A549 (cell line): Measurements from ENCODE around the gene ZXDC. TPM values are rescaled to one million over a fixed set of nuclear protein-coding genes. Genes with fewer than 3 reads are reported as not detected.

Source experiments
- ATAC-seq, 2 experiments: fragments of 200-7000 bp in 1 of 2; fragments of >200 bp in 1 of 2; cut with Nextera tagmentation in 1 of 2; cut with Tn5 transposase in 1 of 2; 3 replicates each; pipeline versions ENCODE4 v1.8.0 to v1.9.1; 2018 to 2020; ENCODE audit warnings: mild to moderate bottlenecking in 1 of 2, moderate library complexity in 1 of 2
- CTCF ChIA-PET: fragments of 300-600 bp; sonication (Branson Sonifier 250); formaldehyde crosslinking; extraction: SDS; loops from one replicate; lab custom pipeline; 2021; ENCODE audit warnings: antibody characterized with exemption, inconsistent platforms; lab: Yijun Ruan, JAX
- POLR2A ChIA-PET: fragments of 350-600 bp; formaldehyde crosslinking; extraction: SDS; loops from one replicate; lab custom pipeline; 2021; ENCODE audit warnings: antibody characterized with exemption, inconsistent platforms; lab: Yijun Ruan, JAX
- DNase-seq, 2 experiments: peaks; one replicate each; pipeline versions ENCODE4 v3.0.0 to v3.0.0-alpha.2; 2011 to 2016; ENCODE audit warnings: low read depth in 1 of 2, low spot score in 1 of 2
- FAIRE-seq: peaks from 2 replicates; lab custom pipeline; 2011; peaks lifted over from hg19 to GRCh38; lab: Jason Lieb, UNC
- H3K27ac ChIP-seq, 2 experiments: fragments of >200 bp; sonication (Bioruptor Twin); formaldehyde crosslinking; 3 replicates each; pipeline ENCODE4 v1.5.1; 2016 to 2017
- H3K4me1 ChIP-seq: fragments of >200 bp; sonication (Bioruptor Twin); formaldehyde crosslinking; 3 replicates; pipeline ENCODE4 v1.6.1; 2016
- H3K4me2 ChIP-seq: fragments of >200 bp; sonication (Bioruptor Twin); formaldehyde crosslinking; 3 replicates; pipeline ENCODE4 v1.6.1; 2016
- H3K4me3 ChIP-seq: fragments of >200 bp; sonication (Bioruptor Twin); formaldehyde crosslinking; 3 replicates; pipeline ENCODE4 v1.5.1; 2016
- H3K9me3 ChIP-seq: fragments of >200 bp; sonication (Bioruptor Twin); formaldehyde crosslinking; 3 replicates; pipeline ENCODE4 v1.6.1; 2016
- CBX2 ChIP-seq: fragments of 200-600 bp; sonication (generic); IDR thresholded peaks from 2 replicates; pipeline ENCODE4 v1.6.1; 2016; ENCODE audit warnings: low read depth, mild to moderate bottlenecking, borderline replicate concordance
- CEBPB ChIP-seq, 2 experiments: fragments of >200 bp in 1 of 2; sonication (Bioruptor Twin) in 1 of 2; formaldehyde crosslinking in 1 of 2; IDR thresholded peaks; 2 replicates each; pipeline ENCODE4 v1.6.1; 2012 to 2016
- CHD4 ChIP-seq: fragments of 200-600 bp; sonication (generic); IDR thresholded peaks from 2 replicates; pipeline ENCODE4 v1.6.1; 2016; ENCODE audit warnings: antibody characterized with exemption, mild to moderate bottlenecking, borderline replicate concordance
- CTCF ChIP-seq: fragments of >200 bp; sonication (Bioruptor Twin); formaldehyde crosslinking; IDR thresholded peaks from 3 replicates; pipeline ENCODE4 v1.5.1; 2016
- EHF ChIP-seq: fragments of 250-450 bp; sonication (Bioruptor Pico); IDR thresholded peaks from 2 replicates; pipeline ENCODE4 v1.5.0; 2020; ENCODE audit warnings: mild to moderate bottlenecking
- EP300 ChIP-seq, 2 experiments: fragments of >200 bp; sonication (Bioruptor Twin); formaldehyde crosslinking; IDR thresholded peaks; 2 replicates in 1 of 2; 3 replicates in 1 of 2; pipeline ENCODE4 v1.6.1; 2016 to 2017
- FOSB ChIP-seq: fragments of 250-450 bp; sonication (Bioruptor Pico); IDR thresholded peaks from 2 replicates; pipeline ENCODE4 v1.5.0; 2020; ENCODE audit warnings: mild to moderate bottlenecking, moderate library complexity
- FOSL2 ChIP-seq, 2 experiments: fragments of 450-650 bp in 1 of 2; fragments of >200 bp in 1 of 2; sonication (Bioruptor Twin) in 1 of 2; formaldehyde crosslinking; IDR thresholded peaks; 2 replicates each; pipeline versions ENCODE4 v1.5.0 to v1.6.1; 2016 to 2020; ENCODE audit warnings: mild to moderate bottlenecking in 1 of 2, moderate library complexity in 1 of 2
- HES2 ChIP-seq: fragments of >200 bp; sonication (Bioruptor Twin); formaldehyde crosslinking; IDR thresholded peaks from 2 replicates; pipeline ENCODE4 v1.6.1; 2016
- HOXB13 ChIP-seq: fragments of 250-450 bp; sonication (Bioruptor Pico); IDR thresholded peaks from 2 replicates; pipeline ENCODE4 v1.5.0; 2020; ENCODE audit warnings: low read depth, mild to moderate bottlenecking, moderate library complexity
- KDM1A ChIP-seq: fragments of 200-600 bp; sonication (generic); IDR thresholded peaks from 2 replicates; pipeline ENCODE4 v1.6.1; 2016; ENCODE audit warnings: low read depth, mild to moderate bottlenecking
- KDM5A ChIP-seq: fragments of 200-600 bp; sonication (generic); IDR thresholded peaks from 2 replicates; pipeline ENCODE4 v1.6.1; 2016; ENCODE audit warnings: antibody characterized with exemption, mild to moderate bottlenecking
- MYC ChIP-seq: IDR thresholded peaks from 2 replicates; pipeline ENCODE4 v1.6.1; 2012; ENCODE audit warnings: mild to moderate bottlenecking, inconsistent platforms, low read length, improper control_type of control experiment, borderline replicate concordance
- NR3C1 ChIP-seq: fragments of >200 bp; sonication (Bioruptor Twin); formaldehyde crosslinking; IDR thresholded peaks from 3 replicates; pipeline ENCODE4 v1.6.1; 2017
- PBX3 ChIP-seq: IDR thresholded peaks from 2 replicates; pipeline ENCODE4 v1.6.1; 2012
- PHF8 ChIP-seq: fragments of 200-600 bp; sonication (generic); IDR thresholded peaks from 2 replicates; pipeline ENCODE4 v1.6.1; 2016; ENCODE audit warnings: low read depth, mild to moderate bottlenecking, antibody characterized with exemption, moderate library complexity, borderline replicate concordance
- RAD21 ChIP-seq, 2 experiments: fragments of >200 bp in 1 of 2; sonication (Bioruptor Twin) in 1 of 2; formaldehyde crosslinking in 1 of 2; IDR thresholded peaks in 1 of 2; conservative IDR thresholded peaks in 1 of 2; 2 replicates in 1 of 2; 3 replicates in 1 of 2; pipeline ENCODE4 v1.6.1; 2012 to 2018; ENCODE audit warnings: inconsistent platforms in 1 of 2
- RARB ChIP-seq: fragments of 250-450 bp; sonication (Bioruptor Pico); IDR thresholded peaks from 2 replicates; pipeline ENCODE4 v1.8.0; 2021; ENCODE audit warnings: mild to moderate bottlenecking, moderate library complexity
- RCOR1 ChIP-seq: fragments of 150-350 bp; IDR thresholded peaks from 2 replicates; pipeline ENCODE4 v1.6.1; 2014; ENCODE audit warnings: antibody characterized with exemption, low read length, low read depth
- SMC3 ChIP-seq: fragments of >200 bp; sonication (Bioruptor Twin); formaldehyde crosslinking; IDR thresholded peaks from 3 replicates; pipeline ENCODE4 v1.6.1; 2018; ENCODE audit warnings: inconsistent platforms
- SREBF2 ChIP-seq: fragments of 450-650 bp; IDR thresholded peaks from 2 replicates; pipeline ENCODE4 v1.6.1; 2014; ENCODE audit warnings: mild to moderate bottlenecking, moderate library complexity
- TFCP2L1 ChIP-seq: fragments of 250-450 bp; sonication (Bioruptor Pico); IDR thresholded peaks from 2 replicates; pipeline ENCODE4 v1.5.0; 2021; ENCODE audit warnings: mild to moderate bottlenecking
- USF2 ChIP-seq: fragments of 450-650 bp; IDR thresholded peaks from 2 replicates; pipeline ENCODE4 v1.6.1; 2014; ENCODE audit warnings: antibody characterized with exemption
- ZC3H11A ChIP-seq: fragments of 450-650 bp; IDR thresholded peaks from 2 replicates; pipeline ENCODE4 v1.6.1; 2014; ENCODE audit warnings: antibody characterized with exemption, mild to moderate bottlenecking
- ZFP36 ChIP-seq: fragments of 450-650 bp; IDR thresholded peaks from 2 replicates; pipeline ENCODE4 v1.6.1; 2014; ENCODE audit warnings: borderline replicate concordance; ENCODE audit not compliant: partially characterized antibody
- ZSCAN20 ChIP-seq: fragments of 250-450 bp; sonication (Bioruptor Pico); IDR thresholded peaks from 2 replicates; pipeline ENCODE4 v1.8.0; 2022; ENCODE audit warnings: mild to moderate bottlenecking, moderate library complexity
- WGBS: methylation state at CpG from one replicate; pipeline ENCODE4 v1.1.6; 2017; ENCODE audit errors: missing lambda C conversion rate; 5-methylcytosine and 5-hydroxymethylcytosine counted together
- polyA plus RNA-seq, 4 experiments: library from polyadenylated mRNA; depleted of rRNA in 3 of 4; stranded (reverse); fragments of >200 nt; fragmentation: RNase III in 1 of 4; extraction: RNeasy Plus Mini Kit Qiagen cat#74134 plus additional on column Dnase treatment in 1 of 4; gene quantifications; 2 replicates in 3 of 4; 3 replicates in 1 of 4; pipeline ENCODE4 v1.2.3, GENCODE V29; 2011 to 2017

ZXDC gene
- polyA plus RNA-seq, 2 of the 4 experiments (the other 2 are of a cell fraction) = 6.0 to 8.5 TPM

GRCh38 chr3:126516936-126517290 is 41.2 kb upstream of the ZXDC start:
- ChIA-PET POLR2A (no interaction called here), CTCF (interaction anchor here (0.8 kb wide), 1 partner anchor 1027 kb away, joined by 3 read pairs; no protein-coding TSS in a partner anchor)
- ATAC-seq = no peak
- Histone ChIP-seq H3K9me3 (no peaks in the 10 kb centered on the region), H3K4me1 (no peaks in the 10 kb centered on the region), H3K4me2 (no peak overlapping the region), H3K27ac (no peak overlapping the region), H3K4me3 (no peak overlapping the region)
- FAIRE-seq = no peak
- no peak for DNase-seq
- TF ChIP-seq MYC (no peak), HES2 (no peak), PHF8 (no peak), PBX3 (no peak), RARB (CRISPR knock-in tag) (no peak), KDM5A (no peak), HOXB13 (CRISPR knock-in tag) (no peak), RCOR1 (no peak), SREBF2 (no peak), CTCF (no peak), ZSCAN20 (CRISPR knock-in tag) (no peak), FOSL2 (IDR thresholded peaks at IDR 0.05) (no peak), FOSL2 (CRISPR knock-in tag; IDR thresholded peaks at IDR 0.05) (no peak), NR3C1 (no peak), ZC3H11A (no peak), EP300 (IDR thresholded peaks at IDR 0.05) (no peak)
- 86% methylated on average over 2 of the region's 9 CpGs for WGBS

GRCh38 chr3:126516152-126516935 is 40.7 kb upstream of the ZXDC start:
- DNase-seq (no peak), FAIRE-seq (no peak), ATAC-seq (no peak)
- ChIA-PET POLR2A (no interaction called here), CTCF (interaction anchor here (0.8 kb wide), 1 partner anchor 1028 kb away, joined by 3 read pairs; no protein-coding TSS in a partner anchor)
- 76% methylated on average over 2 of the region's 6 CpGs for WGBS
- Histone ChIP-seq H3K4me1 (no peaks in the 10 kb centered on the region), H3K9me3 (no peaks in the 10 kb centered on the region), H3K4me3 (no peak overlapping the region), H3K27ac (no peak overlapping the region), H3K4me2 (no peak overlapping the region)
- TF ChIP-seq HOXB13 (CRISPR knock-in tag) = no peak
- TF ChIP-seq HES2 = no peak
- TF ChIP-seq TFCP2L1 (CRISPR knock-in tag) = no peak
- no peak for TF ChIP-seq CHD4

GRCh38 chr3:126515066-126515706 is 39.5 kb upstream of the ZXDC start:
- ChIA-PET POLR2A (no interaction called here), CTCF (no interaction called here)
- no peak for ATAC-seq
- WGBS = no CpG with 5 or more reads among the region's 8 CpGs
- no peak overlapping the region for H3K4me2 ChIP-seq
- no peak overlapping the region for H3K27ac ChIP-seq
- H3K4me1 ChIP-seq = no peaks in the 10 kb centered on the region
- FAIRE-seq = no peak
- no peak for DNase-seq
- H3K9me3 ChIP-seq = no peaks in the 10 kb centered on the region
- H3K4me3 ChIP-seq = no peak overlapping the region
- TF ChIP-seq RAD21 (conservative IDR thresholded peaks at IDR 0.05 in 1 of 2, IDR thresholded peaks at IDR 0.05 in 1 of 2) (no peak), CTCF (no peak), CBX2 (no peak), SMC3 (no peak), FOSL2 (IDR thresholded peaks at IDR 0.05) (no peak), FOSL2 (CRISPR knock-in tag; IDR thresholded peaks at IDR 0.05) (no peak), USF2 (no peak), ZSCAN20 (CRISPR knock-in tag) (no peak), EHF (CRISPR knock-in tag) (no peak), FOSB (CRISPR knock-in tag) (no peak), ZFP36 (no peak), CEBPB (IDR thresholded peaks at IDR 0.05) (no peak), KDM1A (no peak)
